Hepatocyte (in vitro differentiated cells): ENCODE results near the gene GRM4. TPM values are rescaled to one million over a fixed set of nuclear protein-coding genes. Genes with fewer than 3 reads are reported as not detected.

Experiments used
- DNase-seq: peaks from one replicate; pipeline ENCODE4 v3.0.0-alpha.2; 2016; ENCODE audit warnings: low spot score
- H2AFZ ChIP-seq: fragments of 200-600 bp; sonication (generic); 2 replicates; pipeline ENCODE4 v1.6.0; 2016; ENCODE audit warnings: antibody characterized with exemption, mild to moderate bottlenecking
- H3K27ac ChIP-seq: fragments of 200-600 bp; sonication (generic); 2 replicates; pipeline ENCODE4 v1.5.1; 2016; ENCODE audit warnings: mild to moderate bottlenecking
- H3K27me3 ChIP-seq: fragments of 200-600 bp; sonication (generic); 2 replicates; pipeline ENCODE4 v1.6.1; 2016
- H3K36me3 ChIP-seq: fragments of 200-600 bp; sonication (generic); replicated peaks from 2 replicates; pipeline ENCODE4 v1.5.1; 2016; ENCODE audit warnings: low read depth; ENCODE audit not compliant: insufficient read depth
- H3K4me1 ChIP-seq: fragments of 200-600 bp; sonication (generic); 2 replicates; pipeline ENCODE4 v1.5.1; 2016; ENCODE audit warnings: mild to moderate bottlenecking, moderate library complexity; ENCODE audit not compliant: insufficient read depth
- H3K4me2 ChIP-seq: fragments of 200-600 bp; sonication (generic); 2 replicates; pipeline ENCODE4 v1.6.0; 2016
- H3K4me3 ChIP-seq: fragments of 200-600 bp; sonication (generic); 2 replicates; pipeline ENCODE4 v1.5.1; 2016; ENCODE audit warnings: mild to moderate bottlenecking
- H3K79me2 ChIP-seq: fragments of 200-600 bp; sonication (generic); 2 replicates; pipeline ENCODE4 v1.6.0; 2017; ENCODE audit warnings: mild to moderate bottlenecking
- H3K9me2 ChIP-seq: fragments of 200-600 bp; sonication (generic); replicated peaks from 2 replicates; pipeline ENCODE4 v1.6.0; 2017; ENCODE audit warnings: mild to moderate bottlenecking; ENCODE audit not compliant: insufficient read depth
- H3K9me3 ChIP-seq: fragments of 200-600 bp; sonication (generic); 2 replicates; pipeline ENCODE4 v1.5.1; 2016; ENCODE audit warnings: low read depth, mild to moderate bottlenecking
- H4K20me1 ChIP-seq: fragments of 200-600 bp; sonication (generic); 2 replicates; pipeline ENCODE4 v1.6.0; 2016; ENCODE audit warnings: mild to moderate bottlenecking; ENCODE audit not compliant: insufficient read depth, poor library complexity, severe bottlenecking
- CTCF ChIP-seq: fragments of 200-600 bp; sonication (generic); IDR thresholded peaks from 2 replicates; pipeline ENCODE4 v1.5.1; 2016; ENCODE audit warnings: antibody characterized with exemption, mild to moderate bottlenecking; ENCODE audit not compliant: poor library complexity
- EZH2 ChIP-seq: fragments of 200-600 bp; sonication (generic); IDR thresholded peaks from 2 replicates; pipeline ENCODE4 v1.6.1; 2016; ENCODE audit warnings: antibody characterized with exemption, mild to moderate bottlenecking, borderline replicate concordance
- EZH2phosphoT487 ChIP-seq: fragments of 200-600 bp; sonication (generic); IDR thresholded peaks from one replicate; pipeline ENCODE4 v1.6.1; 2018; ENCODE audit warnings: antibody characterized with exemption, mild to moderate bottlenecking, low read depth, moderate library complexity; ENCODE audit not compliant: unreplicated experiment, severe bottlenecking
- WGBS: methylation state at CpG from one replicate; pipeline ENCODE4 v1.1.6; 2016; ENCODE audit warnings: low lambda C conversion rate; ENCODE audit errors: missing lambda C conversion rate; 5-methylcytosine and 5-hydroxymethylcytosine counted together
- polyA plus RNA-seq: library from polyadenylated mRNA; unstranded; fragments of >200 nt; fragmentation: Nextera tagmentation; extraction: Ambion mirVana; gene quantifications from 2 replicates; pipeline ENCODE4 v1.2.1, GENCODE V29; 2016
- total RNA-seq: library from RNA; depleted of rRNA; stranded (reverse); fragments of >200 nt; gene quantifications from 2 replicates; pipeline ENCODE4 v1.2.3, GENCODE V29; 2014

Gene GRM4
- total and polyA plus RNA-seq, 2 experiments from 2014 or later: 0.03 TPM; not detected in 1

GRCh38 chr6:34142061-34142998 lies 3.6 kb downstream of the GRM4 start:
- TF ChIP-seq EZH2 (no peak), CTCF (no peak), EZH2phosphoT487 (no peak)
- Histone ChIP-seq H3K9me3 (no peaks in the 10 kb centered on the region), H3K27ac (no peak overlapping the region), H3K4me2 (peak overlapping the region; percentile 49), H4K20me1 (peaks cover 8% of the 10 kb centered on the region), H3K4me1 (peaks cover 14% of the 10 kb centered on the region), H3K36me3 (no peaks in the 10 kb centered on the region), H3K9me2 (no peaks in the 10 kb centered on the region), H3K79me2 (no peaks in the 10 kb centered on the region), H2AFZ (no peak overlapping the region), H3K27me3 (peaks cover 90% of the 10 kb centered on the region), H3K4me3 (no peak overlapping the region)
- 31% methylated on average over 26 of the region's 29 CpGs for WGBS
- DNase-seq: peak; percentile 36

- WGBS: 87% methylated on average over 5 of the region's 5 CpGs
- peaks cover 80% of the 10 kb centered on the region for H3K27me3 ChIP-seq
- no peak overlapping the region for H3K4me3 ChIP-seq
- no peak for DNase-seq
- no peak for TF ChIP-seq EZH2
- no peak for TF ChIP-seq CTCF
- TF ChIP-seq EZH2phosphoT487: no peak
- peaks cover 8% of the 10 kb centered on the region for H4K20me1 ChIP-seq
- peaks cover 14% of the 10 kb centered on the region for H3K4me1 ChIP-seq
- no peaks in the 10 kb centered on the region for H3K79me2 ChIP-seq
- H3K4me2 ChIP-seq: no peak overlapping the region
- H3K36me3 ChIP-seq: no peaks in the 10 kb centered on the region
- no peaks in the 10 kb centered on the region for H3K9me3 ChIP-seq
- H3K9me2 ChIP-seq: no peaks in the 10 kb centered on the region
- no peak overlapping the region for H3K27ac ChIP-seq
- H2AFZ ChIP-seq: no peak overlapping the region
These were observed 5.8 kb downstream of the GRM4 start for GRCh38 chr6:34140075-34140474.

GRCh38 chr6:34138914-34139510 lies 6.9 kb downstream of the GRM4 start:
- no peak overlapping the region for H2AFZ ChIP-seq
- H3K36me3 ChIP-seq: no peaks in the 10 kb centered on the region
- no peaks in the 10 kb centered on the region for H3K9me2 ChIP-seq
- H3K4me2 ChIP-seq: no peak overlapping the region
- peaks cover 4% of the 10 kb centered on the region for H3K4me1 ChIP-seq
- H3K27ac ChIP-seq: no peak overlapping the region
- H3K9me3 ChIP-seq: no peaks in the 10 kb centered on the region
- no peaks in the 10 kb centered on the region for H3K79me2 ChIP-seq
- H3K4me3 ChIP-seq: no peak overlapping the region
- H4K20me1 ChIP-seq: no peaks in the 10 kb centered on the region
- peaks cover 70% of the 10 kb centered on the region for H3K27me3 ChIP-seq
- 21% methylated on average over 5 of the region's 5 CpGs for WGBS
- no peak for DNase-seq
- TF ChIP-seq EZH2phosphoT487 (no peak), CTCF (no peak), EZH2 (no peak)
